MM.1S (cell line): ENCODE results near the gene SLC25A20.

Experiments
- DNase-seq: peaks from one replicate; pipeline ENCODE4 v3.0.0-alpha.2; 2015
- H2AFZ ChIP-seq: fragments of 300-600 bp; sonication (generic); 2 replicates; pipeline ENCODE4 v1.6.0; 2016; ENCODE audit warnings: antibody characterized with exemption, low read length
- H3F3A ChIP-seq: fragments of 300-600 bp; sonication (generic); 2 replicates; pipeline ENCODE4 v1.6.1; 2016; ENCODE audit warnings: mild to moderate bottlenecking, antibody characterized with exemption, low read length, moderate library complexity, mixed read lengths; ENCODE audit not compliant: insufficient read depth
- H3K27ac ChIP-seq: fragments of 300-600 bp; sonication (generic); 2 replicates; pipeline ENCODE4 v1.5.1; 2016; ENCODE audit warnings: mild to moderate bottlenecking, low read length
- H3K27me3 ChIP-seq: fragments of 300-600 bp; sonication (generic); replicated peaks from 2 replicates; pipeline ENCODE4 v1.6.0; 2016; ENCODE audit warnings: low read length; ENCODE audit not compliant: insufficient read depth
- H3K36me3 ChIP-seq: fragments of 300-600 bp; sonication (generic); replicated peaks from 2 replicates; pipeline ENCODE4 v1.6.1; 2016; ENCODE audit warnings: mild to moderate bottlenecking, low read length, mixed read lengths; ENCODE audit not compliant: insufficient read depth
- H3K4me1 ChIP-seq: fragments of 300-600 bp; sonication (generic); 2 replicates; pipeline ENCODE4 v1.6.1; 2016; ENCODE audit warnings: low read length, mixed read lengths
- H3K4me2 ChIP-seq: fragments of 300-600 bp; sonication (generic); 2 replicates; pipeline ENCODE4 v1.6.0; 2016; ENCODE audit warnings: low read depth, low read length
- H3K4me3 ChIP-seq: fragments of 300-600 bp; sonication (generic); 2 replicates; pipeline ENCODE4 v1.5.1; 2016; ENCODE audit warnings: low read length, mixed read lengths
- H3K79me2 ChIP-seq: fragments of 300-600 bp; sonication (generic); 2 replicates; pipeline ENCODE4 v1.6.1; 2016; ENCODE audit warnings: mixed run types, low read length, mixed read lengths
- H3K9ac ChIP-seq: fragments of 300-600 bp; sonication (generic); 2 replicates; pipeline ENCODE4 v1.6.1; 2016; ENCODE audit warnings: low read length, mixed read lengths
- H3K9me2 ChIP-seq: fragments of 300-600 bp; sonication (generic); replicated peaks from 2 replicates; pipeline ENCODE4 v1.6.1; 2016; ENCODE audit warnings: mild to moderate bottlenecking, low read length, mixed read lengths; ENCODE audit not compliant: insufficient read depth
- H3K9me3 ChIP-seq: fragments of 300-600 bp; sonication (generic); replicated peaks from 2 replicates; pipeline ENCODE4 v1.6.1; 2016; ENCODE audit warnings: mild to moderate bottlenecking, low read length, mixed read lengths; ENCODE audit not compliant: insufficient read depth
- H4K20me1 ChIP-seq: fragments of 300-600 bp; sonication (generic); 2 replicates; pipeline ENCODE4 v1.6.1; 2016; ENCODE audit warnings: mild to moderate bottlenecking, low read length, moderate library complexity, mixed read lengths; ENCODE audit not compliant: insufficient read depth
- CTCF ChIP-seq: fragments of 300-600 bp; sonication (generic); IDR thresholded peaks from 2 replicates; pipeline ENCODE4 v1.5.1; 2016; ENCODE audit warnings: antibody characterized with exemption, low read length, mixed read lengths
- EZH2 ChIP-seq: fragments of 300-600 bp; sonication (generic); optimal IDR thresholded peaks from 2 replicates; pipeline ENCODE3; 2017; ENCODE audit warnings: low read depth, mild to moderate bottlenecking, antibody characterized with exemption, low read length, mixed read lengths
- EZH2phosphoT487 ChIP-seq: fragments of 300-600 bp; sonication (generic); IDR thresholded peaks from 2 replicates; pipeline ENCODE4 v1.6.1; 2018; ENCODE audit warnings: antibody characterized with exemption, low read length

The SLC25A20 gene

GRCh38 chr3:48898383-48899234 is at the start of gene SLC25A20:
Gene SLC25A20 (minus strand): TSS chr3:48898882. CDS start chr3:48898794, 88 bp downstream.
- Histone ChIP-seq H3K4me1 (peaks cover 18% of the 10 kb centered on the region), H3F3A (peaks cover 26% of the 10 kb centered on the region), H3K9me3 (no peaks in the 10 kb centered on the region), H3K9ac (peak within 1 kb of the TSS; percentile 75), H4K20me1 (no peaks in the 10 kb centered on the region), H3K36me3 (no peaks in the 10 kb centered on the region), H3K9me2 (no peaks in the 10 kb centered on the region), H2AFZ (peak within 1 kb of the TSS; percentile 90), H3K4me2 (peak within 1 kb of the TSS; percentile 98), H3K27ac (peak within 1 kb of the TSS; percentile 85), H3K79me2 (peaks cover 37% of the 10 kb centered on the region), H3K27me3 (no peaks in the 10 kb centered on the region), H3K4me3 (peak within 1 kb of the TSS; percentile 77)
- peak; percentile 94 for DNase-seq
- TF ChIP-seq EZH2 (no peak), EZH2phosphoT487 (no peak), CTCF (no peak)

GRCh38 chr3:48945891-48946549 is 47.3 kb upstream of the SLC25A20 start:
- Histone ChIP-seq H3K4me2 (peak overlapping the region; percentile 56), H3K4me1 (peaks cover 38% of the 10 kb centered on the region), H3K4me3 (no peak overlapping the region), H3K79me2 (peaks cover 66% of the 10 kb centered on the region), H3K27ac (peak overlapping the region; percentile 69), H3F3A (peaks cover 15% of the 10 kb centered on the region), H3K27me3 (no peaks in the 10 kb centered on the region), H3K36me3 (no peaks in the 10 kb centered on the region), H3K9ac (peak overlapping the region; percentile 17; the same call in 1 of the 2 replicates), H3K9me3 (no peaks in the 10 kb centered on the region), H4K20me1 (no peaks in the 10 kb centered on the region), H2AFZ (no peak overlapping the region), H3K9me2 (no peaks in the 10 kb centered on the region)
- TF ChIP-seq EZH2: no peak
- TF ChIP-seq EZH2phosphoT487: no peak
- TF ChIP-seq CTCF: no peak
- DNase-seq: peak; percentile 56

GRCh38 chr3:48945432-48945831 is 46.8 kb upstream of the SLC25A20 start:
- H2AFZ ChIP-seq: no peak overlapping the region
- no peaks in the 10 kb centered on the region for H3K36me3 ChIP-seq
- no peaks in the 10 kb centered on the region for H4K20me1 ChIP-seq
- peaks cover 61% of the 10 kb centered on the region for H3K79me2 ChIP-seq
- DNase-seq: peak; percentile 7
- H3F3A ChIP-seq: peaks cover 15% of the 10 kb centered on the region
- peak overlapping the region; percentile 17; the same call in 1 of the 2 replicates for H3K9ac ChIP-seq
- TF ChIP-seq EZH2phosphoT487: no peak
- no peak for TF ChIP-seq CTCF
- no peak for TF ChIP-seq EZH2
- peaks cover 38% of the 10 kb centered on the region for H3K4me1 ChIP-seq
- H3K27ac ChIP-seq: peak overlapping the region; percentile 69
- peak overlapping the region; percentile 0; the same call in 1 of the 2 replicates for H3K4me3 ChIP-seq
- no peaks in the 10 kb centered on the region for H3K9me2 ChIP-seq
- peak overlapping the region; percentile 56 for H3K4me2 ChIP-seq
- H3K27me3 ChIP-seq: no peaks in the 10 kb centered on the region
- H3K9me3 ChIP-seq: no peaks in the 10 kb centered on the region
